Left hindlimb (tissue), 1 donor: ENCODE results near the gene BAG1.

Source experiments
- DNase-seq: peaks from one replicate; pipeline ENCODE4 v3.0.0-alpha.2; 2018

BAG1 gene

GRCh38 chr9:33264473-33265177 lies at the start of gene BAG1, which contains the start of gene CHMP5:
TSS of gene BAG1 (minus strand) at chr9:33264708.
TSS of gene CHMP5 (plus strand) at chr9:33265049. CDS start at chr9:33265079, 30 bp downstream.
- DNase-seq = peak; percentile 100

DNA sequence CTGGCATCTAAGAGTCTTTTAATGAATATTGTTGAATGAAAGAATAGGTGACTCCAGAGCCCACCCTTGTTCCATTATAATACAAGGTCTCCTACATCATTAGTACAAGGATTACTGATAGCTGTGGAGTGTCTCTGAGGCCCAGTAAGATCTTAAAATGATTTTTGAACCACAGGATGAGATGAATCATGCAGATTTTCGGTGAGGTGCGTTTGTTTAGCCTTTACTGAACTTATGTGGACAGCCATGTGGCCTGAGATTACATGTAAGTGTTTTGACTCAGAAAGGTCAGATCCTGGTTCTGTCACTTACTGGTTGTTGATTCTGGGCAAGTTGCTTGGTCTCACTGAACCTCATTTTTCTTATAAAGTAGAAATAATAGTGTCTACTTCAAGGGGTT lies 47.4 kb upstream of the BAG1 start:
- no peak for DNase-seq

- DNase-seq = no peak
Observed at GRCh38 chr9:33310748-33311147, 46.2 kb upstream of the BAG1 start.

DNA sequence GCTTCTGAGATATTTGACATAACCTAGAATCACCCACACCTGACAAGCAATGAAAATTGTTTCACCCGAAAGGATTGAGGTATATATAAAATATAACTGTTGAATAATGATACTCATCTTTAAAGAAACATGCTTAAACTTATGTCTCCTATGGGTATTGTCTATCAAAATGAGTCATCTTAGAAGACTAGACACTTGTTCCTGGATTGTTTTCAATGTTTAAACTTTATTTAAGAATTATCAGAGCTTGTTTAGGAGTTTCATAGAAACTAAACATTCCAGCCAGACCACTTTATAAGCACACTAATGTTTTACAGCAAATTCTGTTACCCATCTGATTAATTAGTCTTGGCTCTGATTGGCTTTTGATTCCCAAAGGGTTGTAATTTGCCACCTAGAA lies 45.4 kb upstream of the BAG1 start:
- DNase-seq = no peak

DNA sequence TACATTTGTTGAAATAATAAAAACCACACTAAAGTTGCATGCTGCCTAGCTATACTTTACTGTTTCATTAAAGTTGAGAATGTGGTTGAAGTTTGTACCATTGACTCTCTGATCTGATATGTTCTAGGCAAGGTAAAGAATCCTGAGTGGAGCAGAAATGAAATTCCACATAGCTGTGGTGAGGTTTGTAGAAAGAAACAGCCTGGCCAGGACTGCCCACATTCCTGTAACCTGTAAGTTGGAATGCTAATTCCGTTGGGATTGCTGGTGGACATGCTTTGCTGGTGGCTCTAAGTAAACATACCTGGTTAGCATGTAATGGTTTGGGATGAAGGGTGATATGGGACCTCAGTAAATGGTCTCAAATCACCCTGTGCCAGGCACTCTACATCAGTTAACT lies 42.6 kb upstream of the BAG1 start:
- DNase-seq = no peak

DNA sequence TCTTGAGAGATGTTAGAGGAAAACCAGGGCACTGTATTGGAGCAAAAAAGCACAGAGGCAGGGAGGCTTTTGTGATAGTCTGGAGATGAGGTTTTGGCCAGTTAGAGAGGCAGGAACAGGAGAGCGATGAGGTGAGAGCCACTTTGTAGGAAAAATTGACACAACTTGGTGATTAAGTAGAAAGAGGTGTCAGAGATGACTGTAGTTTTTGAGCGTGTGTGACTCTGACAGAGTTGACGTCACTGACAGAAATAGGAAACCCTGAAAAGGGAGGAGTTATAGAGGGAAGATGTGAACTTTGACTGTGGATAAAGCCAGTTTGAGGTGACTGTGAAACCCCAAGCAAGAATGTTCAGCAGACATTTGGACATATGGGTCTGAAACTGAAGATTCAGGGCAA lies 41.5 kb upstream of the BAG1 start:
- DNase-seq = no peak

DNA sequence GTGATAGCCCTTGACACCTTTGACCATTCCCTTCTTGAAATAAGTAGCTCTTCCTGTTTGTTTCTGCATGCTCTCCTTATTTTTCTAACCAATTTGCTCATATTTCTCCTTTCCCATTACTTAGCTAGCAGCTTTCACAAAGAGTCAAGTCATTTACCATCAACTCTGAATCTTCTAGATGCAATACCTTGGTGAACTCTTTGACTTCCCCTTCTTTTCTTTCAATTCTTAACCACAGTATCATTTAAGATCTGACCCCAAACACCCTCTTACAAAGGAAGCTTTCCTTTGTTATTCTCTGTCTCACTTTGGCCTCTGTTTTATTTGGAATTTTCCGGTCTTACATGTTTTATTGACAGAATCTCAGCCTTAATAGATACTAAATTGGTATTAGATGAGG lies 39.9 kb upstream of the BAG1 start:
- no peak for DNase-seq

DNA sequence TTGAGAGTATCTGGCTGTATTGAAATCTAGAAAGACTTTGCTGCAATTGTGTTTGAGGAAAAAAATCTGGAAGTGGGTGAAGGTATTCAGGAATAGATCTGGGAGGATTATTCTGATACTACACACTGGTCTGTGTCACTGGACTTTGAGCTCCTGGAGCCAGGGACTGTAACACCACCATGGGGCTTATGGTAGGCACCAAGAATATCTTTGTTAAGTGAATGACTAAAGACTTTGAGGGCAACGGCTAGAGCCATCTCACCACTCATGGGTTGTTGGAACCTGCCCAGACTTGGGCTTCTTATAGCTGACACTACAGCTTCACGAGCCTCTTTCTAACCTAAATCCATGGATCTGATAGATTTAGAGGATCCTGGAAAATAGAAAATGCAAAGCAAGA lies 36.0 kb upstream of the BAG1 start:
- DNase-seq = no peak

GRCh38 chr9:33297432-33297831 lies 32.9 kb upstream of the BAG1 start:
- DNase-seq = peak; percentile 43

DNA sequence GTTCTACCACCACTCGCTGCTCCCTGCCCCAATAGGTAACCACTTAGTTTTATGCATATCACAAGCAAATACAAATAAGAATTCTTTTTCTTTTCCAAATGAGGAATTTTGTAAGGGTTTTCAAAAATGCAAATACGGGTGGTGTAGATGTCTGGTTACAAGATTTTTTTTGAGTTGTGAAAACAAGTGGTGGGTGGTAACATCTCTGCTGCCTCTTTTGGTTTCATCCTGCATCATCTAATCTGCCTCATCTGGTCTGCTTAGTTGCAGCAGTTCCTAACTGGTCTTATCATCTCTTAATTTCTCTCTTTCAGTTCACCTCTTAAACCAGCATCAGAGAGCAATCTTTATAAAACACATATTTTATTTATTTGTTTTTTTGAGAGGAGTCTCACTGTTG lies 31.1 kb upstream of the BAG1 start:
- no peak for DNase-seq

DNA sequence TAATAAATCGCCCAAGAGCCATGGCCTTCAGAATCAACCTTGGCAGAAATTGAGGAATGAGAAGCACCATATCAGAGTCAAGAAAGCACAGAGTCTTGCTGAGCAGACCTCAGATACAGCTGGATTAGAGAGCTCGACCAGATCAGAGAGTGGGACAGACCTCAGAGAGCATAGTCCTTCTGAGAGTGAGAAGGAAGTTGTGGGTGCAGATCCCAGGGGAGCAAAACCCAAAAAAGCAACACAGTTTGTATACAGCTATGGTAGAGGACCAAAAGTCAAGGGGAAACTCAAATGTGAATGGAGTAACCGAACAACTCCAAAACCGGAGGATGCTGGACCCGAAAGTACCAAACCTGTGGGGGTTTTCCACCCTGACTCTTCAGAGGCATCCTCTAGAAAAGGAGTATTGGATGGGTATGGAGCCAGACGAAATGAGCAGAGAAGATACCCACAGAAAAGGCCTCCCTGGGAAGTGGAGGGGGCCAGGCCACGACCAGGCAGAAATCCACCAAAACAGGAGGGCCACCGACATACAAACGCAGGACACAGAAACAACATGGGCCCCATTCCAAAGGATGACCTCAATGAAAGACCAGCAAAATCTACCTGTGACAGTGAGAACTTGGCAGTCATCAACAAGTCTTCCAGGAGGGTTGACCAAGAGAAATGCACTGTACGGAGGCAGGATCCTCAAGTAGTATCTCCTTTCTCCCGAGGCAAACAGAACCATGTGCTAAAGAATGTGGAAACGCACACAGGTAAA lies 30.3 kb upstream of the BAG1 start:
- DNase-seq = no peak

GRCh38 chr9:33293782-33294181 lies 29.3 kb upstream of the BAG1 start:
- no peak for DNase-seq

DNA sequence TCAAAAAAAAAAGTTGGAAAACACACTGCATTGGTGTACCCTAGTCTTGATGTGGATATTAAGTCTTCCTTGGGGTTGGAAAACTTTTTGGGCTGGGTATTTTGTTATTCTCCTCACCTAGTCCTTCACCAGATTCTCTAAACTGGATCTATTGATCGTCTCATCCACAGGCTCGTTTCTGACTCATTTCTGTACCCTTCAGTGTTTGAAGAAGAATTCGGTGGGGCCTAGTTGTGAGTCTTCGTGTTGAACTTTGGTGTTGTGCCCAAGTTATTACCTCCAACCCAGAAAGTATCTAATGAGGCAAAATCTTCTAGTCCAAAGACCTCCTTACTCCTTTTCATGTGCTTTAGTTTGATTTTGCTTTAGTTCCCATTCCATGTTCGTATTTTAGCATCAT lies 27.4 kb upstream of the BAG1 start:
- no peak for DNase-seq

DNA sequence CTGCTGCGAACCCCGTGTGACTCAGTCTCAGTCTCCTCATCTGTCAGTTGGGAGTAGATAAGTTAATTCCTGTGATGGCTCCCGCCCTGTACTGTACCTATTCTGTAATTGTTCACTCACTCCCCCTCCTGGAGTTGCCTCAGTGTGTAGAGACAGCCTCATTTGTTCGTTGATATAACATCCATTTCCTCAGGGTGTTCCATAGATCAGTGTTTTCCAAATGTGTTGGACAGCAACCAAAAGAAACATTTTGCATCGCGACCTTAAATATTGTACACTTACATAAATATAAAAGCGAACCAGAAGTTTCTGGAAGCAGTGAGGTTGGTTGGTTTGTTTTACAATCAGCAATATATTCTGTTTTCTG lies 26.5 kb upstream of the BAG1 start:
- no peak for DNase-seq

DNA sequence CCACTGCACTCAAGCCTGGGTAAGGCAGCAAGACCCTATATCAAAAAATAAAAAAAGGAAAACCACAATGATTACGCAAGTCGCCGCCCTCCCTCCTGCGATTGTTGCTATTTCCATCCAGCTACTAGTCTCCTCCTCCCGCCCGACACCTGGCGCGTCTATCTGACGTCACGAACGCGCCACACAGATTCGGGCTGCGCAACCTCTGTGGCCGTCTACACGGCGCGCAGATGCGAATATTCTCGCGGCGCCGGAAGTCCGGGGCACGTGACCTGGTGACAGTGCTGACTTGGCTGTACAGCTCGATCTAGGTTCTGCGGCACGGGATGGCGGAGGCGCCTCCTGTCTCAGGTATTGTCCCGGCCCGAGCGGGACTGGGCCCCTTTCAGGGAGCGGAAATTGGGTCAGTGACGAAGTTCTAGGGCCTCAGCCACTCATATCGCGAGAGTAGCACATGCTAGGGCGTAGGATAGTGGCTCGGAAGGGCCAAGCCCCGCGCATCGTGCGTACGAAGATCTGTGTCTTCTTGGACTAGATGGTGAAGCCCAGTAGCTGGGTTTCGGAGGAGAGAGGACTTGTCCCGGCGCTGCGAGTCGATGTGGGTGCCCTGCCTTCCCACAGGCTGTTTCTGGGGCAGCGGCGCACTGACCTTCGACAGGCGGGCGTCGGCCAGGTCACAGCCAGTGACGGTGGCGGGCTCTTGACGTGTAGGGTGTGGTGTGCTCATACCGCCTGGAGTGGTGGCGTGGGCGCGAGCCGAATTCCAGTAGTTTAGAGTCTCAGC lies 25.9 kb upstream of the BAG1 start, which contains the start of gene NFX1:
TSS of gene NFX1 (plus strand) at position 270 of the 784 bp plus-strand sequence. CDS start at position 327, 57 bp downstream.
- DNase-seq = peak; percentile 99

DNA sequence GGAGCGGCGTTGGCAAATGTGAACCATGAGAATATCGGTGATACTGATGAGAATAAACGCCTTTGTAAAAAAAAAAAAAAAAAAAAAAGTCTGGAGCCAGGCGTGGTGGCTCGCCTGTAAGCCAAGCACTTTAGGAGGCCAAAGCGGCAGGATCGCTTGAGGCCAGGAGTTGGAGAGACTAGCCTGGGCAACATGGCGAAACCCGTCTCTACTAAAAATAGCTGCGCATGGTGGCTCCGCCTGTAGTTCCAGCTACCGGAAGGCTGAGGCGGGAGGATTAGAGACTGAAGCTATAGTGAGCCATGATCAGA lies 25.4 kb upstream of the BAG1 start:
- no peak for DNase-seq

GRCh38 chr9:33289496-33289895 lies 25.0 kb upstream of the BAG1 start:
- DNase-seq = peak; percentile 46

- peak; percentile 32 for DNase-seq
Observed at GRCh38 chr9:33288828-33289483, 24.4 kb upstream of the BAG1 start.

GRCh38 chr9:33288235-33288634 lies 23.7 kb upstream of the BAG1 start:
- no peak for DNase-seq

GRCh38 chr9:33287087-33287490 lies 22.6 kb upstream of the BAG1 start:
- DNase-seq = no peak

- DNase-seq = no peak
Observed at GRCh38 chr9:33285502-33285901, 21.0 kb upstream of the BAG1 start.

DNA sequence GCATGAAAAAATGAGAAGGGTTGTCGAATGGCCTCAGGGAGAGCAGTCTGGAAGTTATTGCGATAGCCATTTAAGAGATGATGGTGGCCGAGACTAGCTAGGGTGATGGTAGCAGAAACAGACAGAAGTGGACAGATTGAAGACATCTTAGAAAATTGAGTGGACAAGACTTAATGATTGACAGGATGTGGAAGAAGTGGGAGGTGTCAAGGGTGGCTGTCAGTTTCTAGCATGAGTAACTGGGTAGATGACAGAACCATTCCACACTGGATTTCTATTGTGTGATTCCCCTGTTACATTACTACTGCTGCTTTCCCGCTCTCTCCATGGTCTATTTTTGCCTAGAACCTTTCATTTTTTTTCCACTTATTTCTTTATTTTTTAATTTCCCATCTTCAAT lies 13.0 kb upstream of the BAG1 start:
- no peak for DNase-seq

- DNase-seq = no peak
Observed at GRCh38 chr9:33273972-33274328, 9.4 kb upstream of the BAG1 start.
